22Rv1 (cell line): ENCODE results near the gene EFHD2.

Experiments
- CTCF ChIP-seq: fragments of 450-650 bp; IDR thresholded peaks from 2 replicates; pipeline ENCODE4 v1.5.1; 2017; ENCODE audit warnings: mild to moderate bottlenecking
- ZFX ChIP-seq: fragments of 450-650 bp; IDR thresholded peaks from 2 replicates; pipeline ENCODE4 v1.6.1; 2017; ENCODE audit warnings: antibody characterized with exemption, borderline replicate concordance

GRCh38 chr1:15381805-15382204, 27.9 kb upstream of the EFHD2 start:
- TF ChIP-seq CTCF: no peak
- TF ChIP-seq ZFX: no peak
